Measurements from ENCODE around the gene VANGL2. TPM values are rescaled to one million over a fixed set of nuclear protein-coding genes. Genes with fewer than 3 reads are reported as not detected.
A peak's percentile ranks its signal among the peaks of the same experiment; 100 is the strongest.
"Not testable (repeated sequence)": the region's sequence is repeated elsewhere in the genome, so short reads cannot be mapped to it uniquely, and the experiment has no call there.

Gene VANGL2
- total RNA-seq, 1 donor from 2014 or later: 1.9 TPM

GRCh38 chr1:160370561-160371345 lies 29.6 kb upstream of the VANGL2 start:
- no peak for DNase-seq (ENCODE audit: low spot score)

DNA sequence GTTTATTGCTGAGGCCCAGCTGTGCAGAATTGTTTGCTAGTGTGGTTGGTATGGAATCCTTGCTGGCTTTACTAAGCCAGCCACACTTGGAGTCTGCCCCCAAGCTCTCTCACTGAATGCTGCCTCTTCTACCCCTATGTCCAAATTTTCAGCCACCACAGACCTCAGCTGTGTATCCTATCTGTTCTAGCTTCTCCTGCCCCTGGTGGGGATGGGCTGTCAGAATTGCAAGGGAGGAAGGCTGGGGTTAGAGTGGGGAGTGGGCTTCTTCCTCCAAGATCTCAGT lies 29.1 kb upstream of the VANGL2 start:
- DNase-seq (ENCODE audit: low spot score): no peak

DNA sequence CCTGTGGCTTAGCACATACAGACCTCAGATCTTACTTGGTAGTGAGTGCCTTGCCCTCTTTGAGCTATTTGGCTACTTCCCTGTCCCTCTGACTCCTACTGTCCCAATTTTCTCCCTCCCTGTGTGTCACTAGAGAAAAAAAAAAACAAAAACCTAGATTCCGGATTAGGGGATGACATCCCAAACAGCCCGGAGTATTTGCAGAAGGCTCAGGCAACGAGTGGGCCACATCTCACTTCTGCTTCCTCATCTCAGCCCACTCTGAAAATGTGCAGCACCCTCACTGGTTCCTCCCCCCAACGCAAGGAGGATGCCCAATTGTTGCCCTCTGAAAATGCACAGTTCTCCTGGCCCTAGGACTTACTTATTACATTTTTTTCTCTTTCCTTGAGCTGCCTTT lies 28.6 kb upstream of the VANGL2 start:
- no peak for DNase-seq (ENCODE audit: low spot score)

- DNase-seq (ENCODE audit: low spot score): no peak
Observed at GRCh38 chr1:160373696-160374095, 26.7 kb upstream of the VANGL2 start.

- no peak for DNase-seq (ENCODE audit: low spot score)
Observed at GRCh38 chr1:160374306-160375110, 25.9 kb upstream of the VANGL2 start.

GRCh38 chr1:160375788-160376524 lies 24.4 kb upstream of the VANGL2 start:
- DNase-seq (ENCODE audit: low spot score): no peak

DNA sequence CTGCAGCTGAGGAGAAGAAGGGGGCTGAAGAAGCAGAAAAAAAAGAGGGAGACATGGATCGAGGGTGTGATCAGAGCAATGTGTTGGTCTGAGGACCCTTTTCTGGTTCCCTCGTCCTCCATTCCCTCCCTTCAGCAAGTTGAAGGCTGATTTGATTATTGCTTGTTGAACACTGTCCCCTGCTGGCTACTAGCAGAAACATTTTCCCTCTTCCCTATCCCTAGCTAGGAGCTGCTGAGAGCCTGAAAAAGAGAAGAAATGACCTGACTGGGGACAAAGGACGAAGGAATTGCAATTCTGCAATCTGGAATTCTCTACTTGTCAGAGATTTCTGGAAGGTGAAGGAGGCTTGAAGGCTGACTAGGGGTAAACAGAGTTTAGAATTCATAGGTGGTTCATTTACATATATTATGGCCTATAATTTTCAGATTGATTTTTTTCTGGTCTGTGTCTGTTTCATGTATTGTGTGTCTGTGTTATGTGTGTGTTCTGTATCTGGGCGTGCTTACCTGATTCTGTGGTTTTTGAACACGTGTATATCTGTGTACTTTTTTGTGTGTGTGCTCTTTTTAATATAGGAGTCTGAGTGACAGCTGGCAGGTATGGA lies 23.7 kb upstream of the VANGL2 start:
- peak; percentile 63 for DNase-seq (ENCODE audit: low spot score)

DNA sequence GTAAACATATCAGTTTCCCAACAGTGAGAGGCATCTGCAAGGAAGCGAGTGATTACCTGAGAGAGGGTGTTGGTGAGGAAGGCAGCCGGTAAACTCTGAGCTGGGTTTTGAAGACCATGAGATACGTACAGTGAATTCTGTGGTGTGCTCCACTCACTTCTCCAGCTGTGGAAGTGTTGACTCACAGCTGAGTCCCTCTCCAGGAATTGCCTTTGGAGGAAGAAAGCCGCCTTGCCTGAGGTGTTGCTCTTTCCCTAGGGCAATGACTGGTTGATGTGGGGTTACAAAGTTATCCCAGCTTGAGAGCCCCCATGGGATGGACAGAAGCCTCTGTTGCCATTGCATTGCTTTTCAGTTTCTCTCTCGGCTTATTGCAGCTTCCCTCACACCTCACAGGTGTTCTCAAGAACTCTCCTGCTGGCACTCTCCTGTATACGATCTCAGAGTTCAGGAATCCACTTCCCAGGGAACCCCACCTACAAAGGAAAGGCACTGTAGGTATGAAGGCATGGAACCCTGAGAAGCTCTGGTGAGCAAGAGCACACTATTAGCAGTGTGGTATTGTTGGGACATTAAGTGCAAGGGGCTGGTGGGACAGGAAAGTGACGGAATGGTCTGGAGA lies 22.7 kb upstream of the VANGL2 start:
- no peak for DNase-seq (ENCODE audit: low spot score)

GRCh38 chr1:160384812-160385211 lies 15.6 kb upstream of the VANGL2 start:
- not testable (repeated sequence) for DNase-seq (ENCODE audit: low spot score)

GRCh38 chr1:160388406-160388805 lies 12.0 kb upstream of the VANGL2 start:
- not testable (repeated sequence) for DNase-seq (ENCODE audit: low spot score)

GRCh38 chr1:160394673-160395072 lies 5.7 kb upstream of the VANGL2 start:
- DNase-seq (ENCODE audit: low spot score): no peak

DNA sequence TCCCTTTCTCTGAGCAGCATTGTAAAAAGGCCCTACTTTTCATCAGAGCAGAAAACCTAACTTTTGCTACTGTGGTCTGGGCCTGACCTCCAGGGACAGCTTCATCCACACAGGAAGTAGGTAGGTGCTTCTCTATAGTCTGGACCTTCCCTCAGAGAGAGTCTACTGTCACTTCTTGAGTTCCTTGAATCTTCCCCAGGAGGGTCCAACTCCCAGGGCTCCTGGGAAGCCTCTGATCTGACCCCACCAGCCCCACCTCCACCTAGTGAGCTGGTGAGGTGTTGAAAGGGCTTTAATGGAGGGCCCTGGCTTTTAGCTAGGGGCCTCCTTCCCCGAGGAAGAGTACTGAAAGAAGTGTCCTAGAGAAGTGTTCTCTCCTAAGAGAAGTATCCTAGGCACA lies 2.7 kb upstream of the VANGL2 start:
- DNase-seq (ENCODE audit: low spot score): no peak

DNA sequence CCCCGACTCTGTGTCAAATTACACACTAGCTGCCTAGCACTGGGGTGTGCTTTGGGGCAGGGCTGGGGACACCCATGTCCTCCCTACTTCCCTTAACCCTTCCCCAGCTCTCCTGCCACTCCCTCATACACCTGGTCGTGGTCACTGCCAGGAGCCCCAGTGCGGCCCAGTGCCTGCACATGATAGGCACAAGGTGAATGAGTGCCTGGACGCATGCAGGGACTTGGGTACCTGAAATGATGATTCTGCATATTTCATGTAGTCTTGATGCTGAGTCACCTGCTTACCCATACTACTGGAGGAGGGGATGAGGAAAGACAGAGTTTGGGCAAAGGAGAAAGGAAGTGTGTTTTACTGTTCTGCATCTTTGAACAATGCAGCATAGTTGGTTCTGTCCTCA lies 1.5 kb upstream of the VANGL2 start:
- DNase-seq (ENCODE audit: low spot score): no peak

- no peak for DNase-seq (ENCODE audit: low spot score)
Observed at GRCh38 chr1:160399544-160400222, 681 bp upstream of the VANGL2 start.

GRCh38 chr1:160400646-160401486 lies 502 bp downstream of the VANGL2 start:
- DNase-seq (ENCODE audit: low spot score): peak; percentile 41

DNA sequence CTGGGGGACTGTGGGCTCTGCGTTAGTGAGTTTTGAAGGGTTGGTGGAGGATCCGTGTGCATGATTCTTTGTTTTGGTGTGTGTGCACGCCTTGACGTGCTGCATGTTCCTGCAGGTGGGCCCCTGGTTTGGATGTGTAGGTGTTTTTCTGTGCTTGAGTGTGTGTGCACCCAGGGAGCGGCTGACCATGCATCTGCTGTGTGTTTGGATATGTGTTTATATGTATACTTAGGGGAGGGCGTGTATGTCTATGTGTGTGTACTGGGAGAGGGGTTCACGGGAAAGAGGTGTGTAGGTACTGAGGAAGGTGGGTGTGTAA lies 1.1 kb downstream of the VANGL2 start:
- DNase-seq (ENCODE audit: low spot score): no peak

GRCh38 chr1:160402001-160402795 lies 1.8 kb downstream of the VANGL2 start:
- peak; percentile 18 for DNase-seq (ENCODE audit: low spot score)

DNA sequence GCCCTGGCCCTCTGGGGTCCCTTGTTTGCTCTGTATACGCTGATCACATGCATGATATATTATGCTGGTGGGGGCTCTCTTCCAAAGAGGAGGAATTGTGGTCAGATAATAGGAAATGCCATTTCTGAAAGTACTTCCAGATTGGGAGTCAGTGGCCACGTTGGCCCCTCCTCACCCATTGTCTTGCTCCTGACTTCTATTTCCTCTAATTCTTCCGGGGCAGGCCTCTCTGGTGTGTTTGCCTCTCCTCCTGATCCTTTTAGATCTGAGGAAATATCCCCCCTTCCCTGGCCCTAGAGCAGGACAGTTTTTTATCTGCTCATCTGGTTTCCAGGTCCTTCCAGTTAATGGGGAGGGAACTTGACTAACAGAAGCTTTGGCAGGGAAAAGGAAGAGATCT lies 2.9 kb downstream of the VANGL2 start:
- DNase-seq (ENCODE audit: low spot score): no peak

- no peak for DNase-seq (ENCODE audit: low spot score)
Observed at GRCh38 chr1:160404094-160404493, 3.7 kb downstream of the VANGL2 start.

Measured in umbilical cord (tissue), 2 donors.